ENCODE measurements around the gene ENTPD5.

DNA sequence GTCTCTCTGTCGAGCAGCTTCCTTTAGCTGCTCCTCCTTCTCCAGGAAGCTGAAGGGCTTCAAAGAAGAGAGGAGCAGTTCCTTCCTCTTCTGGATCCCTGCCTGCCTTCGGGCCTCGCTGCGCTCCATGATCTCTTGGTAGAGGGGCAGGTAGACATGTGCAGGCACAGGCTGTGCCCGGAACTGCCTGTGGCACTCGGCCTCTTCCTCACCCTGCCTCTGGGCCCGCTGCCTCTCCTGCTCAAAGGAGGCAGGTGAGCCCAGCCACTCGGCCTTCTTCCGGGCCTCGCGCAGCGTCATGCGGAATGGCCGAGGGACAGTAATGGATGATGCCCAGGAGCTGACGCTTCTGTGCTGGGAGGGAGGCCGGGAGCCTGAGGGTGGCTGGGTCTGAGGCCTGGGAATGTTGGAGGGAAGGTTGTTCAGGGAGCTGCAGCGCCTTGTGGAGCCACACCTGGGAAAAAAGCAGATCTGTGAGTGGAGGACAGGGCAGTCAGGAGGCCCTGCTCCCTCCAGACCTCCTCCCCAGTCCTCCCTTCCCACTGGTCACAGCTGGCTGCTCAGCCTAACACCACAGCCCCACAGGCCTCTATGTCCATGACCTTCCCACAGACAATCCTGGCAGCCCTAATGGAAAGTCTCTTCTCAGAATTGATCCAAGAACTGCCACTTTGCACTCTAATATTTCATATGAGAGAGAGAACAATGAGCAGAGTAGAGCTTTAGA is 74.5 kb downstream of the ENTPD5 start:
- TF ChIP-seq, protein P1, sequence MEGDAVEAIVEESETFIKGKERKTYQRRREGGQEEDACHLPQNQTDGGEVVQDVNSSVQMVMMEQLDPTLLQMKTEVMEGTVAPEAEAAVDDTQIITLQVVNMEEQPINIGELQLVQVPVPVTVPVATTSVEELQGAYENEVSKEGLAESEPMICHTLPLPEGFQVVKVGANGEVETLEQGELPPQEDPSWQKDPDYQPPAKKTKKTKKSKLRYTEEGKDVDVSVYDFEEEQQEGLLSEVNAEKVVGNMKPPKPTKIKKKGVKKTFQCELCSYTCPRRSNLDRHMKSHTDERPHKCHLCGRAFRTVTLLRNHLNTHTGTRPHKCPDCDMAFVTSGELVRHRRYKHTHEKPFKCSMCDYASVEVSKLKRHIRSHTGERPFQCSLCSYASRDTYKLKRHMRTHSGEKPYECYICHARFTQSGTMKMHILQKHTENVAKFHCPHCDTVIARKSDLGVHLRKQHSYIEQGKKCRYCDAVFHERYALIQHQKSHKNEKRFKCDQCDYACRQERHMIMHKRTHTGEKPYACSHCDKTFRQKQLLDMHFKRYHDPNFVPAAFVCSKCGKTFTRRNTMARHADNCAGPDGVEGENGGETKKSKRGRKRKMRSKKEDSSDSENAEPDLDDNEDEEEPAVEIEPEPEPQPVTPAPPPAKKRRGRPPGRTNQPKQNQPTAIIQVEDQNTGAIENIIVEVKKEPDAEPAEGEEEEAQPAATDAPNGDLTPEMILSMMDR (conservative IDR thresholded peaks at IDR 0.05; ENCODE audit: low read length), result no peak
- TF ChIP-seq EZH2phosphoT487 (IDR thresholded peaks at IDR 0.05; ENCODE audit: borderline replicate concordance), result no peak
